ENCODE results near the gene AKAP1.

Gene AKAP1

DNA sequence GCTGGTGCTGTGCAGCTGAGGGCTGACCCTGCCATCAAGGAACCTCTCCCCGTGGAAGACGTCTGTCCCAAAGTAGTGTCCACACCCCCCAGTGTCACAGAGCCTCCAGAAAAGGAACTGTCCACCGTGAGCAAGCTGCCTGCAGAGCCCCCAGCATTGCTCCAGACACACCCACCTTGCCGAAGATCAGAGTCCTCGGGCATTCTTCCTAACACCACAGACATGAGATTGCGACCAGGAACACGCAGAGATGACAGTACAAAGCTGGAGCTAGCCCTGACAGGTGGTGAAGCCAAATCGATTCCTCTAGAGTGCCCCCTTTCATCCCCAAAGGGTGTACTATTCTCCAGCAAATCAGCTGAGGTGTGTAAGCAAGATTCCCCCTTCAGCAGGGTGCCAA is 20.5 kb downstream of the AKAP1 start:
- H3K9me3 Mint-ChIP-seq = no peaks in the 10 kb centered on the region
- H3K4me3 Mint-ChIP-seq = no peak overlapping the region
- DNase-seq = no peak
- H3K27ac Mint-ChIP-seq = no peak overlapping the region
- peaks cover 47% of the 10 kb centered on the region for H3K4me1 Mint-ChIP-seq
- H3K36me3 Mint-ChIP-seq (ENCODE audit: low read depth) = peaks cover 22% of the 10 kb centered on the region
- TF ChIP-seq, protein P1, sequence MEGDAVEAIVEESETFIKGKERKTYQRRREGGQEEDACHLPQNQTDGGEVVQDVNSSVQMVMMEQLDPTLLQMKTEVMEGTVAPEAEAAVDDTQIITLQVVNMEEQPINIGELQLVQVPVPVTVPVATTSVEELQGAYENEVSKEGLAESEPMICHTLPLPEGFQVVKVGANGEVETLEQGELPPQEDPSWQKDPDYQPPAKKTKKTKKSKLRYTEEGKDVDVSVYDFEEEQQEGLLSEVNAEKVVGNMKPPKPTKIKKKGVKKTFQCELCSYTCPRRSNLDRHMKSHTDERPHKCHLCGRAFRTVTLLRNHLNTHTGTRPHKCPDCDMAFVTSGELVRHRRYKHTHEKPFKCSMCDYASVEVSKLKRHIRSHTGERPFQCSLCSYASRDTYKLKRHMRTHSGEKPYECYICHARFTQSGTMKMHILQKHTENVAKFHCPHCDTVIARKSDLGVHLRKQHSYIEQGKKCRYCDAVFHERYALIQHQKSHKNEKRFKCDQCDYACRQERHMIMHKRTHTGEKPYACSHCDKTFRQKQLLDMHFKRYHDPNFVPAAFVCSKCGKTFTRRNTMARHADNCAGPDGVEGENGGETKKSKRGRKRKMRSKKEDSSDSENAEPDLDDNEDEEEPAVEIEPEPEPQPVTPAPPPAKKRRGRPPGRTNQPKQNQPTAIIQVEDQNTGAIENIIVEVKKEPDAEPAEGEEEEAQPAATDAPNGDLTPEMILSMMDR (IDR thresholded peaks at IDR 0.05) = no peak
- peaks cover 3% of the 10 kb centered on the region for H3K27me3 Mint-ChIP-seq (ENCODE audit: low read depth, poor library complexity)

DNA sequence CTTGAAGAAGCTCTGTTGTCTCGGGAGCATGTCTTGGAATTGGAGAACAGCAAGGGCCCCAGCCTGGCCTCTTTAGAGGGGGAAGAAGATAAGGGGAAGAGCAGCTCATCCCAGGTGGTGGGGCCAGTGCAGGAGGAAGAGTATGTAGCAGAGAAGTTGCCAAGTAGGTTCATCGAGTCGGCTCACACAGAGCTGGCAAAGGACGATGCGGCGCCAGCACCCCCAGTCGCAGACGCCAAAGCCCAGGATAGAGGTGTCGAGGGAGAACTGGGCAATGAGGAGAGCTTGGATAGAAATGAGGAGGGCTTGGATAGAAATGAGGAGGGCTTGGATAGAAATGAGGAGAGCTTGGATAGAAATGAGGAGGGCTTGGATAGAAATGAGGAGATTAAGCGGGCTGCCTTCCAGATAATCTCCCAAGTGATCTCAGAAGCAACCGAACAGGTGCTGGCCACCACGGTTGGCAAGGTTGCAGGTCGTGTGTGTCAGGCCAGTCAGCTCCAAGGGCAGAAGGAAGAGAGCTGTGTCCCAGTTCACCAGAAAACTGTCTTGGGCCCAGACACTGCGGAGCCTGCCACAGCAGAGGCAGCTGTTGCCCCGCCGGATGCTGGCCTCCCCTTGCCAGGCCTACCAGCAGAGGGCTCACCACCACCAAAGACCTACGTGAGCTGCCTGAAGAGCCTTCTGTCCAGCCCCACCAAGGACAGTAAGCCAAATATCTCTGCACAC is 21.2 kb downstream of the AKAP1 start:
- H3K4me3 Mint-ChIP-seq = no peak overlapping the region
- H3K27ac Mint-ChIP-seq = peak overlapping the region; percentile 85
- TF ChIP-seq, protein P1 (IDR thresholded peaks at IDR 0.05) = no peak
- H3K9me3 Mint-ChIP-seq = no peaks in the 10 kb centered on the region
- H3K36me3 Mint-ChIP-seq (ENCODE audit: low read depth) = peaks cover 22% of the 10 kb centered on the region
- H3K4me1 Mint-ChIP-seq = peaks cover 50% of the 10 kb centered on the region
- peaks cover 3% of the 10 kb centered on the region for H3K27me3 Mint-ChIP-seq (ENCODE audit: low read depth, poor library complexity)
- no peak for DNase-seq

DNA sequence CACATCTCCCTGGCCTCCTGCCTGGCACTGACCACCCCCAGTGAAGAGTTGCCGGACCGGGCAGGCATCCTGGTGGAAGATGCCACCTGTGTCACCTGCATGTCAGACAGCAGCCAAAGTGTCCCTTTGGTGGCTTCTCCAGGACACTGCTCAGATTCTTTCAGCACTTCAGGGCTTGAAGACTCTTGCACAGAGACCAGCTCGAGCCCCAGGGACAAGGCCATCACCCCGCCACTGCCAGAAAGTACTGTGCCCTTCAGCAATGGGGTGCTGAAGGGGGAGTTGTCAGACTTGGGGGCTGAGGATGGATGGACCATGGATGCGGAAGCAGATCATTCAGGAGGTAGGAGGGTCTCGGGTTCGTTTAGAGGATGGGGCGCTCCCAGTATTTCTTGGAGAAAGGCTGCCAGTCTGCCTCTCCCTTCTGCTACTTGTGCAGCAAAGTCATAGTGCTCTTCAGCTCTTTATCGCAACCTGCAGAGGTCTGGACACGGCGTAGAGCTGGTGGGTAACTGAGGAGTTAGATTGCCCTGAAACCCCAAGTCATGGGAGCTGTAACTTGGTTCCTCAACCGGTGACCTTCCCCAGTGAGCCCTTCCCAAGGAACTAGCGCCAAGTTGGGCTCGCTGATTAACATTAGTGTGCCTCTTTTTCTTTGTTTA is 21.9 kb downstream of the AKAP1 start:
- Mint-ChIP-seq H3K4me1 (peaks cover 50% of the 10 kb centered on the region), H3K9me3 (no peaks in the 10 kb centered on the region), H3K36me3 (ENCODE audit: low read depth) (peaks cover 20% of the 10 kb centered on the region), H3K27me3 (ENCODE audit: low read depth, poor library complexity) (peaks cover 3% of the 10 kb centered on the region), H3K27ac (no peak overlapping the region), H3K4me3 (no peak overlapping the region)
- TF ChIP-seq, protein P1 (IDR thresholded peaks at IDR 0.05) = no peak
- DNase-seq = no peak

DNA sequence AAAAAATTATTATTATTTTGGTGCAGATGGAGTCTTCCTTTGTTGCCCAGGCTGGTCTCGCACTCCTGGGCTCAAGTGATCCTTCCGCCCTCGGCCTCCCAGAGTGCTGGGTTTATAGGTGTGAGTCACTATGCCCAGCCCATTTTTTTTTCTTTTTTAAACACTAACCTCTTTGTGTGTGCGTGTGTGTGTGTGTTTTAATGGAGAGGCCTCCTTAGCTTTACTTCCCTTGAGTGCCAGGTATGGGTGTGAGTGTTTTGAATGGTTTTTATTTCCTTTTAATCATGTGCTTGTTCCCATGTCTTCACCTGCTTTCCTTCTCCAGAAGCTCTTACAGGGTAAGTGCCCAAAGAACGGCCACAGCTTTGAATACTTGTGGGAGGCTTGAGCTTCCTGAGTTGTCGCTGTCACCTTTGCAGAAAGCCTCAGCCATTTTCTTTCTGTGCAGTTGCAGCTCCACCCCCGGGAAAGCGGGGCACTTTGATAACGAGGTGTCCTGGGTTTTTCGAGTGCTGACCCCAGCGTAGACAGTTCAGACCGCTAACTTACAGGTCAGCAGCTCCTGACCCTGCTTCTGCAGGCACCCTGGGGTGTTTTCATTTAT is 22.6 kb downstream of the AKAP1 start:
- Mint-ChIP-seq H3K27ac (no peak overlapping the region), H3K27me3 (ENCODE audit: low read depth, poor library complexity) (peaks cover 3% of the 10 kb centered on the region), H3K36me3 (ENCODE audit: low read depth) (peaks cover 26% of the 10 kb centered on the region), H3K4me3 (no peak overlapping the region), H3K9me3 (no peaks in the 10 kb centered on the region), H3K4me1 (peaks cover 50% of the 10 kb centered on the region)
- DNase-seq = no peak
- TF ChIP-seq, protein P1 (IDR thresholded peaks at IDR 0.05) = no peak

DNA sequence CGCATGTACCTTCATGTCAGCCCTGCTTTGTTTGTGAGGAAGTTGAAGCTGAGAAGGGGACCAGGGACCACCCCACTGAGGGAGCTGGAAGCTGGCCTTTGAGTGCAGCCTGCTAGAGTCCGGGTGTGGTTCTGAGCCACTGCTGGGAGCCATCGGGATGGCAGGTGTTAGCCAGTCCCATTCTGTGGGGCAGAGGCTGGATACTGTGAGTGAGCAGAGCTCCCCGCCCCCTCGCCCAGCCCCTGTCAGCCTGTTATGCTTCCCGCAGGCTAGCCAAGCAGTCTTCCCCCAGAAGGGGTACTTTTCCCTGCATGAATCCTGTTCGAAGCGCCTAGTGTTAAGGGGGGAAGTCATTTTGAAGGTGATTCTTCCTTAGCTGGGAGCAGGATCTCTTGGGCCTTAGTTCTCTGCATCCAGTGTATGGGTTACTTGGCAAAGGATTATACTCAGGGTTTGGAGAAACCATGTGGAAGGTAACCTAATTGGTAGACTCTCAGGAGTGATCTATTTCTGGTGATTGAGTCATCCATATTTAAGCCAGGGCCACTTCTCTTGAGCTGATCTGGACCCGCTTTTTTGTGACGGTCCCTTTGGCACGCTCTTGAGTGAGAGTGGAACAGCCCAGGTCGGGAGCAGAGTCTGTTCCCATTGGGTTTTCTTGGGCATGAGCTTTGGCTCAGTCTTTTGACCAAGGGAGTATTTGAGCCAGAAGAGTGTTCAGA is 23.8 kb downstream of the AKAP1 start:
- Mint-ChIP-seq H3K4me3 (no peak overlapping the region), H3K4me1 (peaks cover 50% of the 10 kb centered on the region), H3K36me3 (ENCODE audit: low read depth) (peaks cover 32% of the 10 kb centered on the region), H3K27me3 (ENCODE audit: low read depth, poor library complexity) (peaks cover 3% of the 10 kb centered on the region), H3K9me3 (no peaks in the 10 kb centered on the region), H3K27ac (no peak overlapping the region)
- DNase-seq = no peak
- TF ChIP-seq, protein P1 (IDR thresholded peaks at IDR 0.05) = no peak

Measured in nephron progenitor cell (in vitro differentiated cells).